MM.1S (cell line): ENCODE data around the gene OLFM3.

ENCODE experiments used
- DNase-seq: peaks from one replicate; pipeline ENCODE4 v3.0.0-alpha.2; 2015
- H2AFZ ChIP-seq: fragments of 300-600 bp; sonication (generic); 2 replicates; pipeline ENCODE4 v1.6.0; 2016; ENCODE audit warnings: antibody characterized with exemption, low read length
- H3F3A ChIP-seq: fragments of 300-600 bp; sonication (generic); 2 replicates; pipeline ENCODE4 v1.6.1; 2016; ENCODE audit warnings: mild to moderate bottlenecking, antibody characterized with exemption, low read length, moderate library complexity, mixed read lengths; ENCODE audit not compliant: insufficient read depth
- H3K27ac ChIP-seq: fragments of 300-600 bp; sonication (generic); 2 replicates; pipeline ENCODE4 v1.5.1; 2016; ENCODE audit warnings: mild to moderate bottlenecking, low read length
- H3K27me3 ChIP-seq: fragments of 300-600 bp; sonication (generic); replicated peaks from 2 replicates; pipeline ENCODE4 v1.6.0; 2016; ENCODE audit warnings: low read length; ENCODE audit not compliant: insufficient read depth
- H3K36me3 ChIP-seq: fragments of 300-600 bp; sonication (generic); replicated peaks from 2 replicates; pipeline ENCODE4 v1.6.1; 2016; ENCODE audit warnings: mild to moderate bottlenecking, low read length, mixed read lengths; ENCODE audit not compliant: insufficient read depth
- H3K4me1 ChIP-seq: fragments of 300-600 bp; sonication (generic); 2 replicates; pipeline ENCODE4 v1.6.1; 2016; ENCODE audit warnings: low read length, mixed read lengths
- H3K4me2 ChIP-seq: fragments of 300-600 bp; sonication (generic); 2 replicates; pipeline ENCODE4 v1.6.0; 2016; ENCODE audit warnings: low read depth, low read length
- H3K4me3 ChIP-seq: fragments of 300-600 bp; sonication (generic); 2 replicates; pipeline ENCODE4 v1.5.1; 2016; ENCODE audit warnings: low read length, mixed read lengths
- H3K79me2 ChIP-seq: fragments of 300-600 bp; sonication (generic); 2 replicates; pipeline ENCODE4 v1.6.1; 2016; ENCODE audit warnings: mixed run types, low read length, mixed read lengths
- H3K9ac ChIP-seq: fragments of 300-600 bp; sonication (generic); 2 replicates; pipeline ENCODE4 v1.6.1; 2016; ENCODE audit warnings: low read length, mixed read lengths
- H3K9me2 ChIP-seq: fragments of 300-600 bp; sonication (generic); replicated peaks from 2 replicates; pipeline ENCODE4 v1.6.1; 2016; ENCODE audit warnings: mild to moderate bottlenecking, low read length, mixed read lengths; ENCODE audit not compliant: insufficient read depth
- H3K9me3 ChIP-seq: fragments of 300-600 bp; sonication (generic); replicated peaks from 2 replicates; pipeline ENCODE4 v1.6.1; 2016; ENCODE audit warnings: mild to moderate bottlenecking, low read length, mixed read lengths; ENCODE audit not compliant: insufficient read depth
- H4K20me1 ChIP-seq: fragments of 300-600 bp; sonication (generic); 2 replicates; pipeline ENCODE4 v1.6.1; 2016; ENCODE audit warnings: mild to moderate bottlenecking, low read length, moderate library complexity, mixed read lengths; ENCODE audit not compliant: insufficient read depth
- CTCF ChIP-seq: fragments of 300-600 bp; sonication (generic); IDR thresholded peaks from 2 replicates; pipeline ENCODE4 v1.5.1; 2016; ENCODE audit warnings: antibody characterized with exemption, low read length, mixed read lengths
- EZH2 ChIP-seq: fragments of 300-600 bp; sonication (generic); optimal IDR thresholded peaks from 2 replicates; pipeline ENCODE3; 2017; ENCODE audit warnings: low read depth, mild to moderate bottlenecking, antibody characterized with exemption, low read length, mixed read lengths
- EZH2phosphoT487 ChIP-seq: fragments of 300-600 bp; sonication (generic); IDR thresholded peaks from 2 replicates; pipeline ENCODE4 v1.6.1; 2018; ENCODE audit warnings: antibody characterized with exemption, low read length

The OLFM3 gene

GRCh38 chr1:101980974-101981373 is 15.8 kb downstream of the OLFM3 start:
- no peak for DNase-seq
- Histone ChIP-seq H3K4me1 (no peaks in the 10 kb centered on the region), H2AFZ (no peak overlapping the region), H3K9me2 (no peaks in the 10 kb centered on the region), H4K20me1 (no peaks in the 10 kb centered on the region), H3K27ac (no peak overlapping the region), H3K4me3 (no peak overlapping the region), H3K4me2 (no peak overlapping the region), H3K27me3 (no peaks in the 10 kb centered on the region), H3K9me3 (no peaks in the 10 kb centered on the region), H3K36me3 (no peaks in the 10 kb centered on the region), H3K79me2 (no peaks in the 10 kb centered on the region), H3K9ac (no peak overlapping the region), H3F3A (no peaks in the 10 kb centered on the region)
- TF ChIP-seq EZH2 (no peak), CTCF (no peak), EZH2phosphoT487 (no peak)

- no peaks in the 10 kb centered on the region for H3K27me3 ChIP-seq
- H3K9me3 ChIP-seq = no peaks in the 10 kb centered on the region
- no peaks in the 10 kb centered on the region for H4K20me1 ChIP-seq
- no peak overlapping the region for H3K4me2 ChIP-seq
- TF ChIP-seq EZH2 (no peak), CTCF (no peak), EZH2phosphoT487 (no peak)
- H3K9me2 ChIP-seq = no peaks in the 10 kb centered on the region
- H3K9ac ChIP-seq = no peak overlapping the region
- H3K4me1 ChIP-seq = no peaks in the 10 kb centered on the region
- DNase-seq = no peak
- H3K36me3 ChIP-seq = no peaks in the 10 kb centered on the region
- H3F3A ChIP-seq = no peaks in the 10 kb centered on the region
- H2AFZ ChIP-seq = no peak overlapping the region
- H3K27ac ChIP-seq = no peak overlapping the region
- H3K4me3 ChIP-seq = no peak overlapping the region
- no peaks in the 10 kb centered on the region for H3K79me2 ChIP-seq
Measured at GRCh38 chr1:101977266-101977665, 19.5 kb downstream of the OLFM3 start.

- Histone ChIP-seq H3K27ac (no peak overlapping the region), H3K36me3 (no peaks in the 10 kb centered on the region), H2AFZ (no peak overlapping the region), H3K79me2 (no peaks in the 10 kb centered on the region), H4K20me1 (no peaks in the 10 kb centered on the region), H3F3A (no peaks in the 10 kb centered on the region), H3K27me3 (no peaks in the 10 kb centered on the region), H3K9ac (no peak overlapping the region), H3K9me3 (no peaks in the 10 kb centered on the region), H3K4me2 (no peak overlapping the region), H3K4me3 (no peak overlapping the region), H3K4me1 (no peaks in the 10 kb centered on the region), H3K9me2 (no peaks in the 10 kb centered on the region)
- TF ChIP-seq CTCF = no peak
- no peak for TF ChIP-seq EZH2phosphoT487
- no peak for TF ChIP-seq EZH2
- DNase-seq = no peak
Measured at GRCh38 chr1:101976161-101976560, 20.6 kb downstream of the OLFM3 start.
